HG03060 (cell line): ENCODE results near the gene ARHGEF2.

Source experiments
- ATAC-seq: cut with Tn5 transposase; IDR thresholded peaks from one replicate; pipeline ENCODE4 v1.9.1; 2021; ENCODE audit warnings: low read depth, moderate number of reproducible peaks; ENCODE audit not compliant: unreplicated experiment

Gene ARHGEF2

DNA sequence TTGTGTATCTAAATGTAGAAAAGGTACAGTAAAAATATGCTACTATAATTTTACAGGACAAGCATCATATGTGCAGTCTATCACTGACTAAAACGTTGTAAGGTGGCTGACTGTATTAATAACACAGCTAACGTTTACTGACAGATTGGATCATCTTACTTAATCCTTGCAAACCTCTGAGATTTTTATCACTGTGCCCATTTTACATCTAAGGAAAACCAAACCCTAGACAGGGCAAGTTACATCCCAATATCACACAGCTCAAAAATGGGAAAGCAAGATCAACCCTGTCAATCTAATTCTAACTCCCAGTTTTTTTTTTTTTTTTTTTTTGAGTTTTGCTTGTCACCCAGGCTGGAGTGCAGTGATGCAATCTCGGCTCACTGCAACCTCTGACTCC, 59.7 kb downstream of the ARHGEF2 start:
- ATAC-seq, result no peak

DNA sequence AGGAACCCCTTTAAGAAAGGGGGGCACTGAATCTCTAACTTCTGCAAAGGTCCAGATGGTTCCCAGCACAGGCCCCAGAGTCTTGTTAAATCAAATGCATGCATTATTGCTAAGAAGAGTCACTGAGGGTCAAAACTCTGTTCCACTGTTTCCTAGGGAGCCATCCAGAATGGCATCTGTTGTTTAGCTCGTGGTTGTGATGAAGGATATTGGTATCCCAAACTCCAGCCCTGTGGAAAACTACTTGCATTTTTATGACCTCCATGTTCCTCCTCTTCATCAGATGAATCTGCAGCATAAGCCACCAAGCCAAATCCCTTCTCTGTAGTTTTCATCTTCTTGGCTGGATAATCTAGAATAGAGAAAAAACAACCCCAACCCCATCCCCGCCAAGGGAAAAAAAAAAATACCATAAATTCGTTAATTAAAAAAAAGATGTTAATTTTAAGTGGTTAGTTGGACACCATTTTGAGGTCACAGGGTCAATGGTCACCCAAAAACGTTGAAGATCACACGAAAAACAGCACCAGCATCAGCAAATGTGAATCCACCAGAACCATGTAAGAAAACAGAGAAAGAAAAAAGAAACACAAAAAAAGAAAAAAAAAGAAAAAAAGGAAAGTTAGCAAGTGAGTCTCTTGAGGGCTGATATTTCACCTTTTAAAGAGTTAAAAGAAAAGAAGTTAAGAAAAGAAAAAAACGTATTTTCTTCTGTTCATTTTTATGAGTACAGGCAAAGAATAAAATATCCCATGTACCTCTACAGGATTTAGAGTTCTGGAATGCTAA, 64.2 kb downstream of the ARHGEF2 start:
- no peak for ATAC-seq

DNA sequence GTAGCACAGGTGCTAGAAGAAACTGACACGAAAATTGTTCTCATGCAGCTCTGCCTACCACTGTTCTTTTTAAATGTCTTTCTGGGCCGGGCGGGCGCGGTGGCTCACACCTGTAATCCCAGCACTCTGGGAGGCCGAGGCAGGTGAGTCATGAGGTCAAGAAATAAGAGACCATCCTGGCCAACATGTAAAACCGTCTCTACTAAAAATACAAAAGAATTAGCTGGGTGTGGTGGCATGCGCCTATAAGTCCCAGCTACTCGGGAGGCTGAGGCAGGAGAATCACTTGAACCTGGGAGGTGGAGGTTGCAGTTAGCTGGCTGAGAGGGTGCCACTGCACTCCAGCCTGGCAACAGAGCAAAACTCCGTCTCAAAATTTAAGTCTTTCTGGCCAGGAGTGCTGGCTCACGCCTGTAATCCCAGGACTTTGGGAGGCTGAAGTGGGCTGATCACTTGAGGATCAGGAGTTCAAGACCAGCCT, 66.3 kb downstream of the ARHGEF2 start:
- no peak for ATAC-seq

DNA sequence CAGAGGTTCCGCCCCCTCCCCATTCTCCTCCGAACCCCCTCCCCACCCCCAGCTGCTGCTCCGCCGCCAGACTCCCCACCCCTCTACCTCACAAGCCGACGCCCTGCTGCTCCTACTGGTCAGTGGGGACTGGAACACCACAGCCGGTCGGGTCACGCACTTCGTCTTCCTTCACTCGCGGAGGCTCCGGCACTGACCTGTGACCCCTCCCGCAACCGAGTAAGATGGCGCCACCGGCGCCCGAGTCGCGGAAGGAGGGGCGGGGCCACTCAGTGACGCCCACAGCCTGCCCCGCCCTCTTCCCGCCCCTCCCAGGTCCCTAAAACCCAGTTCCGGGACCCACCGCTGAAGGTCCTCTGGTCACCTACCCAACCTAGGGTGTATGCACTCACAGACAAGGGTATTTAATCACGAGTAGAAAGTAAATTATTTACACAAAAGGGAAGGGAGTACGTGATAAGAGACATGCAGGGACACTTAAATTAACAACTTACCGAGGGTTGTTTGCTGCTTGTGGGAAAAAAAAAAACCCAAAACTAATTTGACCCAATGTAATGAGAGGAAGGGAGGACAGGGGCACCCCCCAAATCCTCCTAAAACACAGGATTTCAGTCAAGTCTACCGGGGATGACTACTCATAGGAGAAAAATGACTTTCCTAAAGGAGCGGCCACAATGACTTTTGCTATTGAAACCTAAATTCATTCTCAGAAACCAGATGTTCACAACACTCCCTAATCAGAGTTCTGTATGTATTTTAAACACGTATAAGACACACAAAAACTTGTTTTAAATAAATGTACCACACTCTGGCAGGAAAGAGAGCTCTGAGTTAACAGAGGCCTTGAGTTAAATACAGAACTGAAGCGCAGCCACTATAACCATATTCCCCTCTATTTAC, 66.9 kb downstream of the ARHGEF2 start, which contains the start of gene RIT1:
Gene RIT1, minus strand, starts transcription at position 194 of the 900 bp plus-strand sequence. CDS start 588 bp downstream, outside the sequence.
- ATAC-seq, result peak; percentile 54

DNA sequence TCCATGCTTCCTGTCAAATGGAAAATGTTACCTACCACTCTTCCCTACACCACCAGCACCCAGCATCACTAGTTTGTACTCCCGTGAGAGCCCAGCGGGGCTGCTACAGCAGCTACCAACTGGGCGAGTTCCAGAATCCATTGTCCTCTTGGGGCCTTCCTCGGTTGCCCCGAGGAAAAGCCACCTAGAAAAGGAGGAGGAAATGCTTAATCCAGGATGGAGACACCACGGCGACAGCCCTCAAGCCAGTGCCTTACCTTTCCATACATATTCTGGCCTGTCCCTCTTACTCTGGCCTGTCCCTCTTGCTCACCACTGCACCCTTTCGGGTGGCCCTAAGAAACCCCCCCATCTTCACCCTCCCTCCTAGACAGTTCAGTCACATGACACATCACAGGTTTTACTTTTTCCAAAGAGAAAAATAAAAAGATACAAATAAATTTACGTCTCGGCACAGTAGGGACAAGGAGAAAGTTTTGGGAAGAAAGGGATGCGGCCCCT, 67.7 kb downstream of the ARHGEF2 start:
- no peak for ATAC-seq

DNA sequence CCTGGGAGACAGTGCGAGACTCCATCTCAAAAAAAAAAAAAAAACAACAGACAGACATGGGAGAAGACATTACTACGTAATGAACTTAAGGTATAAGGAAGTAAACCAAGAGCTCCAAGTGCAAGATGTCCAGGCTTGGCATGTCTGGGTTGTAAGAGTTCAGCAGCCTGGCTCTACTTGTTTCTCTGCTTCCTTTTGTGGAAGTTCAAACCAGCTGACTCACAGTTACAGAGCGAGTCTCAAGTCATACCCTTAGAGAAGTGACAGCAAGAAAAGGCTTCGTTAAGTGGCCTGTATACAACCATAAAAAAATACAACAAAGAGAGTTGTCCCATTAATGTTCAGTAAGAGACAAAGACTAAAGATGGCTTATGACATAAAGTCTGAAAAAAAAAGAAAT, 68.5 kb downstream of the ARHGEF2 start:
- no peak for ATAC-seq

DNA sequence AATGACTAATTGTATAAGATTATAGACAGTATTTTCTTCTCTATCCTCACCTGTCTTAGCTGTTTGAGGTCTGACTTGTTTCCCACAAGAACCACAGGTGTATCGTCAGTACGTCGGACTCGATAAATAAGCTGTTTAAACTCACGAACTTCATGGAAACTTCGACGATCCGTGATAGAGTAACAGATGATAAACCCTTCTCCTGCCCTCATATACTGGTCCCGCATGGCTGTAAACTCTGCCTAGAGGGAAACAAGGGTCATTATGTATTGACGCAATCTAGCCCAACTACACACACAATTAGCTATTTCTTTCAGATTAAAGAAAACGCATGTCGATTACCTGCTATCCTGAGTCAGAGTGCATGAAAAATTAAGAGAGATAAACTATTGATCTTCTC, 74.1 kb downstream of the ARHGEF2 start:
- no peak for ATAC-seq

DNA sequence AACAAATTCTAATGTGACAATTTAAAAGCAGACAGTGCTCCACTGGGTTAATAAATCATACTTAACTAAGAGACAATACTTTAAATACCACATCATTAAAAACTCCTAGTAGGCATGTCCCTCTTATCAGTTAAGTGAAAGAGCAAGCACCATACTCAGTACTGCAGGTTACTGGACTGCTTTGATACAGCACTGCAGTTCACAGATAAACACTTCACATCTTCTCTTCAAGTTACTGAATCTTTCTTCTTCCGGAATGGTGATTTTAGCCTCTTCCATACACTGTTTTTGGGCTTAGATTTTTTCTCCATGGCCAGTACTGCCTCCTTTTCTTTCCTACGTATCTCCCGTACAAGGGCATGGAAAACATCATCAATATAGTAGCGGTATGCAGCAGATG, 78.2 kb downstream of the ARHGEF2 start:
- ATAC-seq, result no peak

DNA sequence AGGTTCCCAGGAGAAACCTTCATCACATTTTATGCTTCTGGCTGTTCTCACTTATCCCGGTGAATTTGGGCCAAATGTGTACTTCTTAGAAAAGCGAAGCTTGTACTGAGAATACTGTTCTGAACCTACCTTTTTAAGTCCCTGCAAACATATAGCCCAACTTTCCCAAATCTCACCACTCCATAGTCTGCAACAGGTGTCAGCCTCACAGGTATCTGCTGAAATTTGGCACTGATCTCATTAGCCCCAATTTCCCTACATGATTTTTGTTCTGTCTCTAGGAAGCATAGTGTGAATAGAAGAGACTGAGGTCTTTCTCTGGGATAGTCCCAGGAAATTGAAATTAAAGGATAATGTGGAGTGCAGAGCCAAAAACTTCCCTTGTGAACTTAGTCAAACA, 78.7 kb downstream of the ARHGEF2 start:
- ATAC-seq, result no peak

DNA sequence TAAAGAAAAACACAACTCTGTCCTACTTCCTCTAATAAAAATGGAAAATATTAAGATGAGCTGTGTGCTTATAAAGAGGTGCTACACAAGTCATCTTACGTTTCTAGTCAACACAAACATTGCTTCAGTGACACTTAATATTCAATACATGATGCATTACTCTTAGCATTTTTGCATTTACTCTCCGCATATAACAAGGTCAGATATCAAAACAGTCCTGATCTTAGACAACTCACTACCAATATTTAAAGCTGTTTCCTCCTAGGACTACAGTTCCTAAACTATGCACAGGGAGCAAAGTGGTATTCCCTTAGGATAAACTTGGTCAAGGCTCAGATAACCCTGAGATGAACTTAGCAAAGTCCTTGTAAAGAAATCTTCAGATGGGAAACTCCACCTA, 79.5 kb downstream of the ARHGEF2 start:
- ATAC-seq, result no peak

DNA sequence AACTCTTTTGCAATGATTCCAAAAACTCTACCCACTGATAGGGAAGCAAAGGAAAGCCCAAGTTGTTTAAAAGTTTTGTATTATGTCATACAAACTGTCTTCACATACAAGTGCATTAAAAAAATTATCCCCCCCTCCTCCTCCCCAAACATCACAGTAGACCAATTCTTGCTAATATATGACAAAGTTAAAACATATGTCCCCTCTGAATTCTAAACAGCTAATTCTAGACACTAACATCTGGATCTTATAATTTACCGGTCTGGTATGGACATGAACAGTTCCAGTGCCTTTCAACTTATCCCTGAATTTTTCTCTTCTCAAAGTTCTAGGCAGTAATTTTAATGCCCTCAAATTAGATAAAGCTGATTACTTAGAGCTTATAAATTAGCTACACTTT, 80.6 kb downstream of the ARHGEF2 start:
- ATAC-seq, result no peak
